Measurements from ENCODE around the gene SFSWAP.

SFSWAP gene

GRCh38 chr12:131843527-131843926, 132.6 kb downstream of the SFSWAP start:
- Histone ChIP-seq H3K27me3 (no peaks in the 10 kb centered on the region), H3K27ac (no peak overlapping the region), H3K4me1 (no peaks in the 10 kb centered on the region), H3K36me3 (peaks cover 0 to 62% (median 26%) of the 10 kb centered on the region in 11 experiments; a peak in 16 of 22 replicates), H3K9me3 (replicated peaks in 1 of 11) (no peaks in the 10 kb centered on the region), H3K4me3 (no peak overlapping the region), H3K9ac (no peak overlapping the region), H4K20me1 (peaks cover 0 to 61% (median 0%) of the 10 kb centered on the region in 11 experiments; a peak in 4 of 22 replicates), H3K4me2 (no peak overlapping the region)
- no peak for TF ChIP-seq Cebpa-rat (IDR thresholded peaks at IDR 0.05)

GRCh38 chr12:131844140-131844539, 133.2 kb downstream of the SFSWAP start:
- Histone ChIP-seq H3K4me1 (peaks cover 0 to 4% (median 0%) of the 10 kb centered on the region in 10 experiments; a peak in 2 of 20 replicates), H3K4me2 (no peak overlapping the region), H3K27ac (no peak overlapping the region), H3K36me3 (peaks cover 0 to 62% (median 26%) of the 10 kb centered on the region in 11 experiments; a peak in 16 of 22 replicates), H4K20me1 (peaks cover 0 to 55% (median 0%) of the 10 kb centered on the region in 11 experiments; a peak in 4 of 22 replicates), H3K9ac (no peak overlapping the region), H3K9me3 (replicated peaks in 1 of 11) (no peaks in the 10 kb centered on the region), H3K4me3 (no peak overlapping the region), H3K27me3 (no peaks in the 10 kb centered on the region)
- TF ChIP-seq Cebpa-rat (IDR thresholded peaks at IDR 0.05), result no peak

GRCh38 chr12:131844656-131845055, 133.8 kb downstream of the SFSWAP start:
- Histone ChIP-seq H3K27ac (no peak overlapping the region), H4K20me1 (peaks cover 0 to 56% (median 0%) of the 10 kb centered on the region in 11 experiments; a peak in 2 of 22 replicates), H3K4me1 (peaks cover 0 to 4% (median 0%) of the 10 kb centered on the region in 10 experiments; a peak in 2 of 20 replicates), H3K9me3 (replicated peaks in 1 of 11) (no peaks in the 10 kb centered on the region), H3K36me3 (peaks cover 0 to 62% (median 26%) of the 10 kb centered on the region in 11 experiments; a peak in 16 of 22 replicates), H3K27me3 (no peaks in the 10 kb centered on the region), H3K4me2 (no peak overlapping the region), H3K9ac (no peak overlapping the region), H3K4me3 (no peak overlapping the region)
- no peak for TF ChIP-seq Cebpa-rat (IDR thresholded peaks at IDR 0.05)

- Histone ChIP-seq H3K4me2 (no peak overlapping the region), H3K9me3 (replicated peaks in 1 of 11) (no peaks in the 10 kb centered on the region), H3K9ac (no peak overlapping the region), H3K4me3 (no peak overlapping the region), H4K20me1 (peaks cover 0 to 57% (median 0%) of the 10 kb centered on the region in 11 experiments; a peak in 3 of 22 replicates), H3K27me3 (no peaks in the 10 kb centered on the region), H3K27ac (no peak overlapping the region), H3K4me1 (peaks cover 0 to 4% (median 0%) of the 10 kb centered on the region in 10 experiments; a peak in 2 of 20 replicates), H3K36me3 (peaks cover 0 to 61% (median 24%) of the 10 kb centered on the region in 11 experiments; a peak in 16 of 22 replicates)
- no peak for TF ChIP-seq Cebpa-rat (IDR thresholded peaks at IDR 0.05)
These were observed 134.2 kb downstream of the SFSWAP start for GRCh38 chr12:131845121-131845520.

GRCh38 chr12:131847456-131847855, 136.6 kb downstream of the SFSWAP start:
- Histone ChIP-seq H3K9me3 (replicated peaks in 1 of 11) (no peaks in the 10 kb centered on the region), H3K27me3 (peaks cover 0 to 16% (median 0%) of the 10 kb centered on the region in 11 experiments; a peak in 4 of 22 replicates), H3K4me3 (no peak overlapping the region), H3K27ac (no peak overlapping the region), H3K4me1 (peaks cover 13 to 23% (median 19%) of the 10 kb centered on the region in 10 experiments), H4K20me1 (peaks cover 0 to 60% (median 13%) of the 10 kb centered on the region in 11 experiments; a peak in 15 of 22 replicates), H3K36me3 (peaks cover 0 to 48% (median 10%) of the 10 kb centered on the region in 11 experiments; a peak in 9 of 22 replicates), H3K4me2 (no peak overlapping the region), H3K9ac (no peak overlapping the region)
- no peak for TF ChIP-seq Cebpa-rat (IDR thresholded peaks at IDR 0.05)

- H3K27ac ChIP-seq, result no peak overlapping the region
- H3K4me2 ChIP-seq, result 0 out of 22 replicates have a peak overlapping the region, but pooled peaks of 1 of the 11 experiments have one; percentile 14
- no peak overlapping the region for H3K4me3 ChIP-seq
- peaks cover 0 to 68% (median 17%) of the 10 kb centered on the region in 11 experiments; a peak in 15 of 22 replicates for H4K20me1 ChIP-seq
- no peak for TF ChIP-seq Cebpa-rat (IDR thresholded peaks at IDR 0.05)
- H3K27me3 ChIP-seq, result peaks cover 0 to 29% (median 0%) of the 10 kb centered on the region in 11 experiments; a peak in 4 of 22 replicates
- no peak overlapping the region for H3K9ac ChIP-seq
- peaks cover 0 to 47% (median 10%) of the 10 kb centered on the region in 11 experiments; a peak in 9 of 22 replicates for H3K36me3 ChIP-seq
- no peaks in the 10 kb centered on the region for H3K9me3 ChIP-seq (replicated peaks in 1 of 11)
- peaks cover 22 to 36% (median 32%) of the 10 kb centered on the region in 10 experiments for H3K4me1 ChIP-seq
These were observed 137.9 kb downstream of the SFSWAP start for GRCh38 chr12:131848753-131849152.
